H1 (cell line): ENCODE measurements around the gene CACNB2. TPM values are rescaled to one million over a fixed set of nuclear protein-coding genes. Genes with fewer than 3 reads are reported as not detected.

ENCODE experiments used
- CTCF ChIA-PET: fragments of 300-600 bp; sonication (Branson Sonifier 250); formaldehyde crosslinking; loops from one replicate; lab custom pipeline; 2021; ENCODE audit not compliant: partially characterized antibody; lab: Charles Lee
- POLR2A ChIA-PET: fragments of 300-600 bp; sonication (Branson Sonifier 250); formaldehyde crosslinking; loops from one replicate; lab custom pipeline; 2021; ENCODE audit warnings: inconsistent platforms; ENCODE audit not compliant: partially characterized antibody; lab: Charles Lee
- DNase-seq, 2 experiments: peaks; one replicate each; pipeline versions ENCODE4 v3.0.0 to v3.0.0-alpha.2; 2010 to 2022; ENCODE audit warnings: low spot score in 2 of 2, low read depth in 1 of 2, mixed read lengths in 1 of 2
- FAIRE-seq: peaks from 2 replicates; lab custom pipeline; 2011; peaks lifted over from hg19 to GRCh38; lab: Jason Lieb, UNC
- H2AFZ ChIP-seq: 2 replicates; pipeline ENCODE4 v1.8.1; 2012; ENCODE audit warnings: low read length, inconsistent platforms
- H2AK5ac ChIP-seq: 2 replicates; pipeline ENCODE4 v1.6.1; 2013; ENCODE audit warnings: low read depth, low read length
- H2BK120ac ChIP-seq: replicated peaks from 2 replicates; pipeline ENCODE3; 2013; ENCODE audit warnings: low read depth, low read length, inconsistent platforms
- H2BK12ac ChIP-seq: 2 replicates; pipeline ENCODE4 v1.6.1; 2013; ENCODE audit warnings: low read depth, low read length
- H2BK15ac ChIP-seq: 2 replicates; pipeline ENCODE4 v1.6.1; 2013; ENCODE audit warnings: low read length
- H2BK20ac ChIP-seq: 2 replicates; pipeline ENCODE4 v1.6.1; 2013; ENCODE audit warnings: low read length
- H2BK5ac ChIP-seq: 2 replicates; pipeline ENCODE4 v1.6.1; 2013; ENCODE audit warnings: low read depth, low read length
- H3K14ac ChIP-seq: 2 replicates; pipeline ENCODE4 v1.6.1; 2013; ENCODE audit warnings: inconsistent platforms; ENCODE audit not compliant: insufficient read length
- H3K18ac ChIP-seq: 2 replicates; pipeline ENCODE4 v1.6.1; 2013; ENCODE audit warnings: low read length; ENCODE audit errors: extremely low read depth
- H3K23ac ChIP-seq: 2 replicates; pipeline ENCODE4 v1.6.1; 2013; ENCODE audit warnings: inconsistent platforms; ENCODE audit not compliant: insufficient read length
- H3K23me2 ChIP-seq: 2 replicates; pipeline ENCODE4 v1.6.1; 2013; ENCODE audit warnings: low read depth, low read length
- H3K27ac ChIP-seq: 2 replicates; pipeline ENCODE4 v1.6.1; 2011; ENCODE audit warnings: low read depth, low read length, inconsistent platforms
- H3K27me3 ChIP-seq, 4 experiments: replicated peaks in 1 of 4; 1 replicate in 1 of 4; 2 replicates in 3 of 4; pipeline versions ENCODE4 v1.6.1 to v1.8.1; 2011 to 2013; ENCODE audit warnings: low read length in 3 of 4, mild to moderate bottlenecking in 3 of 4, inconsistent platforms in 2 of 4, mixed read lengths in 2 of 4, moderate library complexity in 1 of 4; ENCODE audit not compliant: control insufficient read depth in 3 of 4, insufficient read depth in 3 of 4; ENCODE audit errors: extremely low read depth in 1 of 4
- H3K36me3 ChIP-seq, 4 experiments: 2 replicates each; pipeline versions ENCODE4 v1.6.1 to v1.8.1; 2011 to 2013; ENCODE audit warnings: mild to moderate bottlenecking in 4 of 4, low read length in 3 of 4, moderate library complexity in 2 of 4, control low read depth in 1 of 4, inconsistent platforms in 1 of 4; ENCODE audit not compliant: insufficient read depth in 4 of 4, control insufficient read depth in 2 of 4
- H3K4ac ChIP-seq: replicated peaks from 2 replicates; pipeline ENCODE3; 2013; ENCODE audit warnings: low read length, low read depth, mixed read lengths, inconsistent platforms; ENCODE audit not compliant: insufficient read length
- H3K4me1 ChIP-seq, 4 experiments: replicated peaks in 1 of 4; 1 replicate in 1 of 4; 2 replicates in 3 of 4; pipeline versions ENCODE4 v1.6.1 to v1.8.1; 2011 to 2013; ENCODE audit warnings: low read length in 3 of 4, inconsistent platforms in 2 of 4, mixed read lengths in 1 of 4; ENCODE audit not compliant: insufficient read depth in 4 of 4, control insufficient read depth in 3 of 4
- H3K4me2 ChIP-seq, 2 experiments: 2 replicates each; pipeline versions ENCODE4 v1.6.1 to v1.8.1; 2011 to 2013; ENCODE audit warnings: low read depth in 2 of 2, low read length in 2 of 2, control low read depth in 1 of 2, inconsistent platforms in 1 of 2, mild to moderate bottlenecking in 1 of 2; ENCODE audit not compliant: insufficient read depth in 1 of 2
- H3K4me3 ChIP-seq, 4 experiments: fragments of 200-600, 300-600 bp in 1 of 4; sonication (generic), shearing (Covaris generic), sonication (Bioruptor Twin) in 1 of 4; 2 replicates each; pipeline versions ENCODE4 v1.5.1 to v1.8.1; 2011 to 2016; ENCODE audit warnings: low read length in 4 of 4, low read depth in 3 of 4, control low read depth in 2 of 4, inconsistent platforms in 2 of 4, mild to moderate bottlenecking in 2 of 4, mixed read lengths in 1 of 4, moderate library complexity in 1 of 4; ENCODE audit not compliant: insufficient read depth in 2 of 4; ENCODE audit errors: extremely low read depth in 1 of 4
- H3K56ac ChIP-seq: replicated peaks from 2 replicates; pipeline ENCODE3; 2013; ENCODE audit warnings: low read depth, mild to moderate bottlenecking, mixed read lengths, low read length, inconsistent platforms; ENCODE audit not compliant: insufficient read length
- H3K79me1 ChIP-seq: 2 replicates; pipeline ENCODE4 v1.6.1; 2013; ENCODE audit warnings: low read depth, low read length, control low read depth
- H3K79me2 ChIP-seq, 2 experiments: 2 replicates each; pipeline versions ENCODE4 v1.6.1 to v1.8.1; 2012 to 2013; ENCODE audit warnings: low read length in 2 of 2, mild to moderate bottlenecking in 2 of 2, inconsistent platforms in 1 of 2; ENCODE audit not compliant: insufficient read depth in 2 of 2, control insufficient read depth in 1 of 2
- H3K9ac ChIP-seq, 4 experiments: replicated peaks in 1 of 4; 1 replicate in 1 of 4; 2 replicates in 3 of 4; pipeline versions ENCODE4 v1.6.1 to v1.8.1; 2011 to 2013; ENCODE audit warnings: low read depth in 3 of 4, low read length in 3 of 4, control low read depth in 2 of 4, mild to moderate bottlenecking in 2 of 4, moderate library complexity in 2 of 4, inconsistent platforms in 1 of 4; ENCODE audit errors: extremely low read depth in 1 of 4
- H3K9me3 ChIP-seq, 2 experiments: 2 replicates each; pipeline versions ENCODE4 v1.6.1 to v1.8.1; 2012 to 2013; ENCODE audit warnings: mild to moderate bottlenecking in 2 of 2, moderate library complexity in 2 of 2, control low read depth in 1 of 2, inconsistent platforms in 1 of 2, low read depth in 1 of 2, low read length in 1 of 2, mixed read lengths in 1 of 2; ENCODE audit not compliant: insufficient read depth in 2 of 2
- H4K20me1 ChIP-seq, 2 experiments: replicated peaks in 1 of 2; 2 replicates each; pipeline versions ENCODE3 to v1.8.1; 2011 to 2013; ENCODE audit warnings: inconsistent platforms in 2 of 2, low read length in 2 of 2, mild to moderate bottlenecking in 1 of 2; ENCODE audit not compliant: insufficient read depth in 2 of 2, control insufficient read depth in 1 of 2
- H4K5ac ChIP-seq: 2 replicates; pipeline ENCODE4 v1.6.1; 2013; ENCODE audit warnings: low read length, low read depth, mixed read lengths, inconsistent platforms; ENCODE audit not compliant: insufficient read length
- H4K8ac ChIP-seq: 2 replicates; pipeline ENCODE4 v1.8.0; 2013; ENCODE audit warnings: mild to moderate bottlenecking, moderate library complexity, low read length, inconsistent platforms; ENCODE audit not compliant: insufficient read depth; ENCODE audit errors: extremely low read depth
- H4K91ac ChIP-seq: replicated peaks from 2 replicates; pipeline ENCODE3; 2013; ENCODE audit warnings: low read length, mixed read lengths, inconsistent platforms; ENCODE audit not compliant: insufficient read length
- CBX5 ChIP-seq: fragments of 300-800, 300-1000 bp; sonication (generic); IDR thresholded peaks from 2 replicates; pipeline ENCODE4 v1.7.1; 2016; ENCODE audit warnings: antibody characterized with exemption, low read length, low read depth
- RXRA ChIP-seq: IDR thresholded peaks from 2 replicates; pipeline ENCODE4 v1.6.1; 2011; ENCODE audit warnings: low read depth, mild to moderate bottlenecking, low read length, moderate library complexity; ENCODE audit not compliant: insufficient read depth
- WGBS, 2 experiments: shearing (Covaris generic) in 1 of 2; methylation state at CpG; one replicate each; pipeline versions ENCODE4 v1.1.6 to v1.1.7; 2013 to 2015; ENCODE audit warnings: low lambda C conversion rate in 2 of 2, mixed read lengths in 2 of 2, inconsistent platforms in 1 of 2, low coverage in 1 of 2, missing lambda C conversion rate in 1 of 2; ENCODE audit not compliant: insufficient replicate concordance in 2 of 2, insufficient coverage in 1 of 2, insufficient read length in 1 of 2; ENCODE audit errors: extremely low coverage in 1 of 2, missing lambda C conversion rate in 1 of 2; 5-methylcytosine and 5-hydroxymethylcytosine counted together
- polyA plus RNA-seq, 7 experiments: library from polyadenylated mRNA; depleted of rRNA in 3 of 7; stranded (reverse) in 5 of 7; unstranded in 2 of 7; fragments of >200 nt in 5 of 7; fragments of 200-250 nt in 2 of 7; gene quantifications; 1 replicate in 5 of 7; 2 replicates in 1 of 7; 4 replicates in 1 of 7; pipeline versions ENCODE4 v1.2.1 to v1.2.3, GENCODE V29; 2011 to 2013; ENCODE audit warnings: missing spikeins in 2 of 7, mixed read lengths in 2 of 7
- total RNA-seq: library from RNA; stranded (reverse); fragmentation: NEBNext Ultra II Directional; extraction: Animal tissue kit (Norgen Biotek cat#: 25700); gene quantifications from 2 replicates; pipeline ENCODE4 v1.2.1, GENCODE V29; 2021

Gene CACNB2
- total and polyA plus RNA-seq, 2 of the 8 experiments (the other 6 are each of a cell fraction or from before 2014, with no cell fraction given): 2.4 to 3.2 TPM

- no peak overlapping the region for H2AK5ac ChIP-seq
- H3K23me2 ChIP-seq: peaks cover 30% of the 10 kb centered on the region; the same call in 1 of the 2 replicates
- H3K4me3 ChIP-seq: no peak overlapping the region
- H3K4ac ChIP-seq: no peak overlapping the region
- no peak overlapping the region for H3K14ac ChIP-seq
- no peak overlapping the region for H2BK120ac ChIP-seq
- no peak overlapping the region for H2BK5ac ChIP-seq
- no peak overlapping the region for H4K91ac ChIP-seq
- no peaks in the 10 kb centered on the region for H3K79me2 ChIP-seq
- no peak for FAIRE-seq
- CTCF ChIA-PET: no interaction called here
- WGBS, 2 experiments: 100% methylated on average over 2 of the region's 2 CpGs; no CpG with 5 or more reads in 1 of the 2 experiments
- no peak overlapping the region for H3K23ac ChIP-seq
- H2BK20ac ChIP-seq: no peak overlapping the region
- no peaks in the 10 kb centered on the region for H4K20me1 ChIP-seq
- no peaks in the 10 kb centered on the region for H3K27me3 ChIP-seq
- peaks cover 0 to 34% (median 13%) of the 10 kb centered on the region in 4 experiments; a peak in 5 of 8 replicates for H3K36me3 ChIP-seq
- H3K27ac ChIP-seq: no peak overlapping the region
- no peak overlapping the region for H4K5ac ChIP-seq
- peaks cover 4 to 35% of the 10 kb centered on the region in 2 experiments; a peak in 3 of 4 replicates for H3K9me3 ChIP-seq
- POLR2A ChIA-PET: no interaction called here
- H2BK15ac ChIP-seq: no peak overlapping the region
- no peak overlapping the region for H3K9ac ChIP-seq
- no peak overlapping the region for H3K18ac ChIP-seq
- no peaks in the 10 kb centered on the region for H3K79me1 ChIP-seq
- no peak overlapping the region for H2BK12ac ChIP-seq
- no peaks in the 10 kb centered on the region for H3K4me1 ChIP-seq
- TF ChIP-seq RXRA: no peak
- TF ChIP-seq CBX5: no peak
- no peak overlapping the region for H3K4me2 ChIP-seq
- H3K56ac ChIP-seq: no peak overlapping the region
- DNase-seq: no peak
- no peak overlapping the region for H4K8ac ChIP-seq
- no peak overlapping the region for H2AFZ ChIP-seq
These were observed 411.2 kb downstream of the CACNB2 start for GRCh38 chr10:18551473-18551872.
